NCI-H1092 (cell line): Measurements from ENCODE around the gene BTBD2.
A peak's percentile ranks its signal among the peaks of the same experiment; 100 is the strongest.

Experiments
- DNase-seq: peaks from one replicate; lab custom pipeline; 2025; lab: John Stamatoyannopoulos, UW

The BTBD2 gene

DNA sequence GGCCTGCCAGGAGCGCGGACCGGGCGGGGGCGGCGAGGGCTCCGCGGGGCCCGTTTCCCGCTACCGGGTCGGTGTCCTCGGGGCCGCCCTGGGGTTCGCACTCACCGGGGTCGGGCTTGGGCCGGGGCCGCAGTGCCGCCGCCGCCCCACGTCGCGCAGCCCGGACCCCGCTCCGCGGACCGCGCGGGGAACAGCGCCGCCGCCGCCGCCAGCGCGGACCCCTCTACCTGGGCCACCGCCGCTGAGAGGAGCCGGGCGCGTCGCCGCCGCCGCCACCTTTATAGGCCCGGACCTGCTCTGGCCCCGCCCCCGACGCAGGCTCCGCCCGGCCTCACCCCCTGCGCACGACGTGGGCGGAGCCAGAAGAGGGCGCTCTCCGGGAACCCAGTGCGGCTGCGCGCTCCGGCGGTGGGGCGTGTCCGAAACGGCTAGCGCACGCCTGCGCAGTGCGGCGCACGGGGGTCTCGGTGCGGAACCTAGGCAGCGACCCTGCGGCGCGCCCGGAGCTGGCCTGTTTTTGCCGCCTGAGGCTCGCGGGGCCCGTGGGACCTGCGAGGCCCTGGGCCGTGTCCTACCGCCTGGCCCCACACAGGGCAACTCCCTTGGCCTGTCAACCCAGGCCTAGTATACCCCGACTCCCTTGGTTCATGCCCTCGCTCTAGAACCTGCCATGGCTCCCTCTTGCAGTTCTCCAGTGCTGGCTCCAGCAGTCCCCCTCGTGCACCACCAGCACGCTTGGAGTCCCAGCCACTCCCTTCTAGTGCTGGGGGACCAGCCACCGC is 35.7 kb upstream of the BTBD2 start, which contains the start of gene MKNK2:
Gene MKNK2, minus strand, starts transcription at position 254 of the 782 bp plus-strand sequence. CDS start 393 bp downstream, outside the sequence.
- DNase-seq: peak; percentile 80

DNA sequence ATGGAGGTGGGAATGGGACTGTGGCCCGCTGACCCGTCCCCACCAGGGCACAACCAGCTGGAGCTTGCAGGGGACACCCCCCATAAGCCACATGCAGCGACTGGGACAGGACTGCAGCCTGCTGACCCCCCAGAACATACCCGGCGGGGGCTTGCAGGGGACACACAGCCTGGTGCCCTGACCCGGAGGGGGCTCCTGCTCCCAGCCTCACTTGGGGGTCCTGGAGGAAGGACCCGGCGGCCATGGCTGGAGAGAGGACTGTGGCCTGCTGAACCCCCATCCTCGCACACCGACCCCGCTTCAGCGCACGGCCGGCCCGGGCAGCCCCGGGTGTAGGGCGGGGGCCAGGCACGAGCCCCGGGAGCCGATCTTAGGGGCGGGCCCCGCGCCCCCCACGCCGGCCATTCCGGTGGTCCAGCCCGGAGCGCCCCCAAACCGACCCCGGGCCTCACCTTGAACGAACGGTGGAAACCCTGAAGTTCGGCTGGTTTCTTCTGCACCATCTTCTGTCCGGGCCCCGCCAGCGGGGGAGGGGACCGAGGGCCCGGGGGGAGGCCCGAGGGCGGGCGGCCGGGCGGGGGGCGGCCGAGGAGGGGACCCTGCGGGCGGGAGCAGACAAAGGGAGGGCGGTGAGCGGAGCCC is 35.0 kb upstream of the BTBD2 start:
- no peak for DNase-seq

DNA sequence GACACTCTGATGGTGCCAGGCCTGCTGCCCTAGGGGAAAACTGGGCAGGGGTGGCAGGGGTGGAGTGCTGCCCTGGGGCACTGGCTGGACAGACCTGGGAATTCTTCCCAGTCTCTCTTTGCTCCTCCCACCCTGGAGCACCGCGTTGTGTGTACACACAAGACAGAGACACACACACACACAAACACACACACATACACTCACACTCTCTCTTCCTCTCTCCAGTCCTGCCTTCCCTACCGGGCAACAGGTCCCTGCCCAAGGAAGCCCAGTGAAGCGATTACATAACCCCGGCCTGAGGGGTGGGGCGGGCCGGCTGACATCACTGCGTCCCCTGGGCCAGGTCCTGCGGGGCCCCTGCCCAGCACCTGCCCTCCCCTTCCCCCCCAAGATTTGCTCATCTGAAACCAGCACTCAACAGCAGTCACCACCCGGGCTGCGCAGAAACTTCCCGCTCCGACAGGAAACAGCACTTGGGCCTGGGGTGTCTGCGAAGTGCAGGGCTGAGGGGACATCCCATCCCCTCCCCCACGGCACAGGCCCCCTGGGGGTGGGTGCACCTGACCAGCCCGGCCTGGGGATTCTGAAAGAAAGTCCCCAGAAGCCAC is 34.3 kb upstream of the BTBD2 start:
- no peak for DNase-seq

DNA sequence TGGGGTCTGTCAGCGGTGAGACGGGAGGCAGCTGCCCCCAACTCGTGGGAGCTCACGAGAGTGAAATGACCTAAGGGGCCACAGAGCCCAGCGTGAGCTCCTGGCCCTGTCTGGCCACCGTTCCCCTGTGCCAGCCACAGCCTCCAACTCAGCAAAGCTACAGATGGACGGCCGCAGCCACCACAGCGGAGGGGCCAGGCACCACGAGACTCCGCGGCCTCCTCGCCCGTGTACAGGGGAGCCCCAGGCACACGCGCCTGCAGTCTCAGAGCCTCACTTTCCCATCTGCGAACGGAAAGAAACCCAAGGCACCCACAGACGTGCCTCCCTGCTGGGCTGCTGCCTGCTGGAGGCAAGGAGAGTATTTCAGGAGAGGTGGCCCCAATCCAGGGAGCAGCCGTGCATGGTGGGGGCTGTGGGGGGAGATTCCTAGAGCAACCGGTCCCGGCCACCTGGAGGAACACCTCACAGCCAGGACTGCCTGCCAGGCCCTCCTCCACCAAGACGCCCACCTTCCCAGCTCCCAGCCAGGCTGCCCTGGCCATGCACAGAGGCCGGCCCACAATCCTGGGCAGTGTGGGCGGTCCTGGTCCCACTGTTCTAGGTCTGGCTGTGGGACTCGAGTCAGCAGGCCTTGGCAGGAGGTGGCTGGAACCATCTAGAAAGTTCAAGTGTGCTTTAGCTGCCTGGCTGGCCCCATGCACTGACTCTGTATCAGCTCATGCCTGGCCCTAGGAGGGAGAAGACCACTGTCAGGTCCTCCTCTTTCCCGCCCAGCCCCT is 33.6 kb upstream of the BTBD2 start:
- DNase-seq: no peak

DNA sequence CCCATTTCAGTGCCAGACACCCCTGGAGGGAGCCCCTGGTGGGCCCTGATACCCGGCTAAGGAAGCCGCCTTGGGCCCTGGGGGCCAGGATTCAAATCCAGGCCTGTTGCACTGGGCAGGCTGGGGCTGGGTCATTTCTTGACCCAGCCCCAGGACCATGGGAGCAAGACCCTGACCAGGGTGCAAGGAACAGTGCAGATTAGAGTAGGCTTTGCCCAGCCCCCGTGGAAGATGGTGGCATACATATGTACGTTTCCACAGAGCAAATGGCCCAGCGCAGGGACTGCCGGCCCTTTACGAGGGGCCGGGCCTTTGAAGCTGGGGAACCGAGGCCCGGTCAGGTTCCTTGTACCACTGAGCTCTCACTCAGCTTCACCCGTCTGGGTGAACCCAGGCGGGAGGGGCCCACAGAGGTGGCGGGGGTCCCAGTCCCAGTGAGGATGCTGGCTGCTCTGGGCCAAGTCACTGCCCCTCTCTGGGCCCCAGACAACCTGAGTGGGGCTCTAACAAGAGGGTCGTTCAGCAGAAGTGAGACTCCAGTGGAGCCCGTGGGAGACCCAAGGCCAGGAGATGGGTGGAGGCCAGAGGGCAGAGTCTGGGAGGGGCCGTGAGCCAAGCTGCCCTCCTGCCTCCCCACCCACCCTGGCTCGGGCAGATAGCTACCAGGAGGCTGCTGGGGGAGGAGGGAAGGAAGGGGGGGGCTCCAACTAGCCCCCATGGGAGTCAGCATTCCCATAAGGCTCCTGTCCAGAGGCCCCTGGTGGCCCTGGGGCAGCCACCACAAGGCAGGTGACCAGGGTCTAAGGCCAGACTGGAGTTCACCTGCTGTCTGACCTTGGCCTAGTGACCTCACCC is 32.8 kb upstream of the BTBD2 start:
- DNase-seq: no peak

DNA sequence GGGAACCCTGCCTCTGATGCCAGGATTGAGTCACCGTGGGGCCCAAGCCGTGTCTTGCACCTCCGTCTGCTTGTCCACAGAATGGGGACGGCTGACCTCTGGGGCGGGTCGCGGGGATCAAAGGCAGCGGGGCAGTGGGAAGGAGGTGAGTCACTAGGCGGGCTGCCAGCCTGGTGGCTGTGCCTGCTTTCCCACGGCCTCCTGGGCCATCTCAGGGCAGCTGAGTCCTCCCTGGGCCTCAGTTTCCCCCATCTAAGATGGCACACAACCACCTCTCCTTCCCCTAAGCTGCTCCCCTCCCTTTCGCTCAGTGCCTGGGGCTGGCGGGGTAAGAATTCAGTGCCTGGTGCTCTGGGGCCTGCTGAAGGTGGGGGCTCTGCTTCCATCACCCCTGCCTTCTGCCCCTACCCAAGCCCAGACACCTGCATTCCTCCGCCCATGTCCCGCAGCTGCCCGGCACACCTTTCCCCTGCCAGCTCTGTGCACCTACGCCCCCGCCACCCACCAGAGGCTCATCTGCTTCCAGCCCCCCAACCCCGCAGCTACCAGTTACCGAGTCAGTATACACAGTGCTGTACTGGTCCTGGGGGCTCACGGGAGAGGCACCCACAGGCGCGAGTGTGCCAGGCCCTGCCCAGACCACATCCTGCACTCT is 32.1 kb upstream of the BTBD2 start:
- DNase-seq: no peak

DNA sequence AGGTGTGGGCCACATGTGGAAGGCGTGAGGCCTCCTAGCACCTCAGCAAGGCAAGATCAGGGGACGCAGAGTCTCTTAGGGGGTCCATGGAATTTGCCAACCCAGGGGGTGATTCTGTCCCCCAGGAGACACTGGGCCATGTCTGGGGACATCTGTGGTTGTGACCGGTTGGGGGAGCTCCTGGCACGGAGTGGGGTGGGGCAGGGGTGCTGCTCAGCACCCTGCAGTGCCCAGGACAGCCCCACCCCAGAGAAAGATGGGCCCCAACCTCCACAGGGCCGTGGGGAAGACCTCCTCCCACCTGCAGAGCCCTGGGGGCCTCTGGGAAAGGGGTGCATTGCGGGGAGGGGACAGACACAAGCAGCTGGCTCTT is 31.5 kb upstream of the BTBD2 start:
- DNase-seq: no peak

DNA sequence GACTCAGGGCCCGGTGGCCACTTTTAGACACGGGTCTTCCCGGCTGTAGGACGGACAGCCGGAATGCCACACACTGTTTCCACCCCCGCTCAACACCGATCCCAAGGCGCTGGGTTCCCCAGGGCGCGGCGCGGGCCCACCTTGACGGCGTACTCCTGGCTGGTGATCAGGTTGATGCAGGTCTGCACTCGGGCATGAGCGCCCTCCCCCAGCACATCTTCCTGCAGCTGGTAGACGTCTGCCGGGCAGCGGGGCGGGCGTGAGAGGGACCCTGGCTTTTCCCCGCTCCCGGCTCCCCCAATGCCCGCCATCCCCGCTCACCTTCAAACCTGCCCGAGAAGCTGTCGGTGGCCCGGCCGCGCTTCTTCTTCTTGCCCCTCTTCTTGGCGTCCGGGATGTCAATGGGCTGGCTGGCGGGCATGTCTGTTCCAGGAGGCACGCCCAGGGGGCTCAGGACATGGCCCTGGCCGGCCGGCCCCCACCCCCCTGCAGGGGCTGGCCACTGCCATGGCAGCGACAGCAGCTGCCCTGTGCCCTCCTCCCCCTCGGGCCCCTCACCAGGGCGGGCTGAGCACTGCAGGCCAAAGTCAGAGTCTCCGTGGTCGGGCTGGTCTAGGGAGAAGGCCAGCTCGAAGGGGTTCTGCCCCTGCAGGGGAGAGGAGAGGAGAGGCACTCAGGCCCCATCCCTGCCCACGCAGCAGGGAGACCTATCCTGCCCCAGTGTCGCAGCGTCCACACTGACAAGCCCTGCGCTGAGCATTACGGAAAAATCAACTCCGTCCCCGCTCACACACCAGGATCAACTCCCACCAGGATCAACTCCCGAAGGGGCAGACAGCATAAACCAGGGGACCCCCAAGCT is 30.8 kb upstream of the BTBD2 start:
- no peak for DNase-seq

DNA sequence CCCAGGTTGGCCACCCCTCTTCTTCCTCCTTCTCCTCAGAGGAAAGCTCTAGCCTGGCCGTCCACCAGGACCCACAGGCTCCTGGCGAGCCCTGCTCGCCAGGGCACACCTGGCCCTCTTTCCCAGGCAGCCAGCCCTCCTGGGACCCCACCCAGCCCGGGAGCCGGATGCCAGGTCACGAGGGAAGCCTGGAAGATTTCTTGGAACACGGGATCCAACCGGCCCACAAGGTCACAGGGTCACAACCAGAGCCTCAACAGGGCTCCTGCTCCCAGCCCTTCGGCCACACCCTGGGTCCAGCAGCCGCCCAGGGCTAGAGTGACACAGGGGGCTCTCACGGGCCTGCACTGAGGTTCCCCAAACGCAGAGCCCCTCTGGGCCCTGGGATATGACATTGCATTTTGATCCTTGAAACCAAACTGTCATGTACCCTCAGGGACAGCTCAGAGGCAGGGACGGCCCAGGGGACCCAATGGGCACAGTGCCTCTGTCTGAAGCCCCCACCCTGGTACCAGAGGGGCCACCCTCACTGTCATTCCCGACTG is 30.1 kb upstream of the BTBD2 start:
- DNase-seq: no peak

DNA sequence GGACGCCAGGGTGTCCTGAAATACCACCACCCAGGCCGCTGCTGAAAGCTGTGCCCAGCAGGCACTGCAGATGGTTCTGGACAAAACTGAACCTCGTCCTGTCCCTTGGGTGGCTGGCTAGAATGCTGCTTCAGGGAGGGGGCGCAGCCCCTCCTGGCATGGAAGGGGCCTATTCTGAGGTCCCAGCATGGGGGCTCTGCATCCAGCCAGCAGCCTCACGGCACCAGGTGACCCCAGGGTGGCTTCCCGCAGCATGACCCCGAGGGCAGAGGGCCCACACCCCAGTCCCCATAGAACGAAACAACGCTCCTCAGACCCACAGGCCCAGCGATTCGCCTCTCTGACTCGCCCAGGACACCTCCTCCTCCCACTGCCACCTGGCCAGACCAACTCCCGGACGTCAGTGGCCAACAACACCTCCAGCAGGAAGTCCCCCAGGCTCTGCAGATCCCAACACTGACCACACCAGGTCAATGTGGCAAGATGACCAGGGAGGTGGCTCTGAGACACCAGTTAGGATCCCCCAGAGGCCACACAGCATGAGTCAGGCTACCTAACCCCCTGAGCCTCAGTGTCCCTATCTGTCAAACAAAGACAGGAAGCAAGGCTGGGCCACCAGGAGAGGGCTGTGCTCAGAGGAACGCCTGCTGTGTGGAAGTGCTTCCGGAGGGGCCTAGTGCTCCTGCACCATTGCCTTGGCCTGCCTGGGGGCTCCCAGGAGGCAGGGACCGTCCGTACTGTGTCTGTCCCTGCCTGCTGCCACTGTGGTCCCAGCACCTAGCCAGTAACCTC is 29.4 kb upstream of the BTBD2 start:
- DNase-seq: no peak

DNA sequence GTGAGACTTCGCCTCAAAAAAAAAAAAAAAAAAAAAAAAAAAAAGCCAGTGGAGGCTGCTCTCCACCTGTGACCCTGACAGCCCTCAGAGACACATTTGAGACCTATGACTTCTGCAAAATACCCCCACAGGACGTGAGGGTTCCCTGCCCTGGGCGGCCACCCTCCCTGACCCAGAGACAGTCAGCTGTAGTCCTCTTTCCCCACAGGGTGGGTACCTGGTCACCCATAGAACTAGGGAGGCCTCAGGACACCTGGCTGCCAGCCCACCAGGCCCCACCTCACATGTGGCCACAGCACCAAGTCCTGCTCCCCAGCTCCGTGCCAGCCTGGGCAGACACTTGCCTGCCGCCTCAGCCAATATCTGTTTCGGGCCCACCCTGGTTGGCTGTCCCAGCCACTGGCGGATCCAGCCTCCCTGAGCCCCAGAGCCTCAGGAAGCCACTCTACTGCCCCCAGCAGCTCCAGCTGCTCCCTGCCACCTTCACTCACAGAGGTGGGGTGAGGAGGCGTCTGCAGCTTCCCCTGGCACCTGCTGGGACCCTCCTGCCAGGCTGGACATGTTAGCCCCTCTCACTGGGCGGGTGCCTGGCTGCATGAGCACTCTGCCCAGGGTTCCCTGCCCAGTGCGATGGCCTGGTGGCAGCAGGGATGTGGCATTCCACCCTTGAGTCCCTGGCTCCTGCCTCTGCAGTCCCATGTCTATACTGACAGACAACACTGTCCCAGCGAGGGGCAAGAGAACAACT is 28.6 kb upstream of the BTBD2 start:
- no peak for DNase-seq

DNA sequence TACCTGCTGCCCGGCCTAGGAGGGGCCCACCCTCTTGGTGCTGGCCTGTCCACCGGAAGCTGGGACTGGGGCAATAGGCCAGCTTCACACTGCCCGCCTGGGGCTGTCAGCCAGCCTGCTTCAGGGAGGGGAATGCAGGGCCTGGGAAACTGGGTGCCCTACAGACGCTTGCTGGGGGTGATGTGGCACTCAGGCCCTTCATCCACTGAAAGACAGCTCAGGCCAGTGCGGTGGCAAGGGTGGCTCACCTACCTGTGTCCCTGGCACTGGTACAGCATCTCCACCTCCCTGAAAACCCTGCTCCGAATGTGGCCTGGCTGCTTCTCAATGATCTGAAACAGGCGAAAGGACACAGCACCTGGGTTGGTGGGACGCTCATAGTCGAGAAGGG is 27.7 kb upstream of the BTBD2 start:
- no peak for DNase-seq

DNA sequence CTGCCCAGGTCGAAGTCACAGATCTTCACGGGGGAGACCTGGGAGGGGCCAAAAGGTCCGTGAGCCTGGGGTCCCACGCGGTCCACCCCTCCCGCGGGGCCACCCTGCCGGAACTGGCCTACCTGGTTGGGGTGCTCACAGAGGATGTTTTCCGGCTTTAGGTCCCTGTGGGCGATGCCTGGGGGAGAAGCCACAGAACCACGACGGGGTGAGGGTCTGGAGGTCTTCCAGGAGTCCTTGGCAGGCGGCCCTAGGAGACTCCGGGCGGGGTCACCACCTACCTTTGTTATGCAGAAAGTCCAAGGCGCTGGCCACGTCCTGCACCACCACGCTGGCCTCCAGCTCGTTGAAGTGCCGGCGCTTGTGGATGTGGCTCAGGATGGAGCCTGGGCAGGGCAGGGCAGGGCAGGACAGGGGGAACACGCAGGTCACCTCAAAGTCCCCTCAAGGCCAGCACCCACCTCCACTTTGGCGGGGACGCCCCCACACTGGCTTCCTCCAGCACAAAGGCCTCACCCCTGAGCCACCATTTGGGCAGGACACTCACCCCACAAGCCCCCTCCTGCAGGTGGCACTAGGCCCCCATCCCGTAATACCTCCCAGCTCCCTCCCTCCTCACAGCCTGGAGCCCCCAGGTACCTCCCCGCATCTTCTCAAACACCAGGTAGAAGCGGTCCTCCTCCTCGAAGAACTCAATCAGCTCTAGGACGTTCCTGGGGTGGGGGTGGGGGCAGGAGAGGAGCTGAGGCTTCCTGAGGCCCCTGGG is 27.2 kb upstream of the BTBD2 start:
- peak; percentile 25 for DNase-seq

DNA sequence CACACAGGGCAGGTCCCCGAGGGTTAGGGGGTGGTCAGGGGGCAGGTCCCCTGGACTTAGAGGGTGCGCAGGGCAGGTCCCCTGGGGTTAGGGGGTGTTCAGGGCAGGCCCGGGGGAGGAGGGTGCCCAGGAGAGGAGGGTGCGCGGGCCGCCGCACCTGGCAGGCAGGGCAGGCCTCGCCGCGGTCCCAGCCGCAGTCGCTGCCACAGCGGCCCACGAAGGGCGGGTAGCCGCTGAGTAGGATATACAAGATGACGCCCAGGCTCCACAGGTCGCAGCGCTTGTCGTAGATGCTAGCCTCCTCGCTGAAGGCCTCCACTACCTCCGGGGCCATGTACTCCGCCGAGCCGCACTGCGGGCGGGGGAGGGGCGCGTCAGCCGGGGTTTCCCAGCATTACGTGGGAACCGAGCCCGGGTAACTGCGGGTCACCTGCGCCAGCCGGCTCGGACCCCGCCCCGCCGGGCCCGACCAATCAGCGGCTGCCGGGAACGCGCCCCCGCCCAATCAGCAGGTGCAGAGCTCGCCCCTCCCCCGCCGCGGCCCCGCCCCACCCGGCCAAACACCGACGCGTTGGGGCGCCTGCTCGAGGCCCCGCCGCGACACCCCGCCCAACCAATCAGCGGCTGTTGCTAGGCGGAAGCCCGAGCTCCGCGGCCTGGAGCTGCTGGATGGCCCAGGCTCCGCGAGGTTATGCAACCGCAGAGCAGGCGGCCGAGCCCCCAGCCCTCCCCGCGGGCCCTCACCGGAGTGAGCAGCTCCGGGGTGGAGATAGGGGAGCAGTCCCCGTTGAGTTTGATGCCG is 26.4 kb upstream of the BTBD2 start:
- peak; percentile 94 for DNase-seq

DNA sequence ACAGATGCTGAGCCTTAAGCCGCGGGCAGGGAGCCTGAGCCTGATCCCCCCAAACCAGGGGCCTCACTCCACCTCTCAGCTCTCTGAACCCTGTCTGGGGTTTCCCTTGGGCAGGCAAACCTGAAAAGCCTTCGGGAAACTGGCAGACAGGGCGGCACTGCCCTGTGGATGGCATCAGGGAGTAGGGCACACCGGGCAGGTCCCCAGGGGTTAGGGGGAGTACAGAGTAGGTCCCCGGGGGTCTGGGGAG is 25.8 kb upstream of the BTBD2 start:
- DNase-seq: no peak

DNA sequence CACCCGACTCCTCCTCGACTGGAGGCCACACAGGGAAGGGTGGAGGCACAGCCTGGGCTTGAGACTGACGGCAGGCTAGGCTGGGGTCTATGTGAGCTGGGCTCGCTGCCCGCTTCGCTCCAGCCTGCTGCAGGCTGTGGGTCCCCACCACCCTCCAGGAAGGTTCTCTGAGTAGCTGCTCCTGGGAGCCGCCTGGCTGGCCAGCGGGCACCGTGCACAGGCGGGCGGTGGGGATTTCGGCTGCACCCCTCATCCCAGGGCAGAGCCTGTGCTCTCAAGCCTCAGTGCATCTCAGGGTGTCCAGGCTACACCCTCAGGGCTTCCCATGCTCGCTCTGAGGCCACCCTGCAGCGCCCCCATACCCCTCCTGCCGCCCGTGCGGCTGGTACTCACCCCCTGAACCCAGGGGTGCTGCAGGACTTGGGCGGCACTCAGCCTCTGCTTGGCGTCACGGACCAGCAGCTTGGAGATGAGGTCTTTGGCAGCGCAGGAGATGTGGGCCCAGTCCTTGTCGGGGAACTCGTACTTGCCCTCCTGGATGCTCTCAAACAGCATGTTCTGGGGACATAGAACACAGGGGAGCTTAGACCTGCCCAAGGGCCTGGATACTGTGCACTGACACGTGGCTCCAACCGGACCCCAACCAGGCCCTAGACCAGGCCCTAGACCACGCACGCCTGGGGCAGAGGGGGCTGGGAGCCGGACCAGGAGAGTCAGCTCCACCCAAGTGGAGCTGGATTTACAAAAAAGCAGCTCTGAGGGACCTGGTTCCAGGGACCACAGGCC is 25.3 kb upstream of the BTBD2 start:
- no peak for DNase-seq
